Smooth muscle cell of the brain vasculature (primary cell): ENCODE results near the gene CACUL1.
"Not testable (repeated sequence)": the region's sequence is repeated elsewhere in the genome, so short reads cannot be mapped to it uniquely, and the experiment has no call there.

Experiments
- DNase-seq: peaks from one replicate; pipeline ENCODE4 v3.0.0-alpha.2; 2012; ENCODE audit warnings: low read depth, low spot score

The CACUL1 gene

DNA sequence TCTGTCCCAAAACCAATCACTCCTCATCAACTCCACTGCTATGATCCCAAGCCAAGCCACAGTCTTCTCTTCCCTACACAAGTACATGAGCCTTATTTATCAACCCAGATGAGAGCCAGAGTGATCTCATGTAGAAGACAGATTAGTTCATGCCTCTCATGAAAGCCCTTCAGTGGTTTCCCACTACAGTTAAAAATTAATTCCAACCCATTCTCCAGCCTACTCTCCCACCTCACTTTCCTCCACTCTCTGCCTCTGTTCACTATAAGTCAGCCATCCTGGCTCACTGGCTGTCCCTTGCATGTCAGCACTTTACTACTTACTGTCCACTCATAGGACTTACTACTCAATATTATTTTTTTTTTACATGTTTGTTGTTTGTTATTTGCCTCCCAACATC, 67.3 kb downstream of the CACUL1 start:
- no peak for DNase-seq

DNA sequence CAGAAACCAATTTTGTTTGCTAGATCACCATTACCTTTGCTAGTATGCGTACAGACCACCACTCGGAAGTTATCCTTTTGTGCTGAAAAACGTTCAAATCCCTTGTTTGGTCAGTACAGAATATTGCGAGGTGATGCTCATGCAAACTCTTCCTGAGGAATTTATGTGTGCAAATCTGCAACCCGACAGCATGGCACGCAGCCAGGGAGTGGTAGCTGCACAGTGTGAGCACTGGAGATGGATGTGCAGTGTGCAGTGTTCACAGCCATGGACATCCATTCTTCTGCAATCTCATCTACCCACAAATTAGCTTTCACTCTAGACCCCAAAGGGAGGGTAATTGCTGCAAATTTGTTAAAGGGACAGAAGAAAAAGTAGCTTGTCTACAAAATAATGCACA, 72.2 kb downstream of the CACUL1 start:
- no peak for DNase-seq

GRCh38 chr10:118680197-118680596, 74.6 kb downstream of the CACUL1 start:
- DNase-seq = no peak

- no peak for DNase-seq
Measured at GRCh38 chr10:118674226-118674919, 80.4 kb downstream of the CACUL1 start.

- DNase-seq = no peak
Measured at GRCh38 chr10:118672766-118673715, 81.7 kb downstream of the CACUL1 start.

DNA sequence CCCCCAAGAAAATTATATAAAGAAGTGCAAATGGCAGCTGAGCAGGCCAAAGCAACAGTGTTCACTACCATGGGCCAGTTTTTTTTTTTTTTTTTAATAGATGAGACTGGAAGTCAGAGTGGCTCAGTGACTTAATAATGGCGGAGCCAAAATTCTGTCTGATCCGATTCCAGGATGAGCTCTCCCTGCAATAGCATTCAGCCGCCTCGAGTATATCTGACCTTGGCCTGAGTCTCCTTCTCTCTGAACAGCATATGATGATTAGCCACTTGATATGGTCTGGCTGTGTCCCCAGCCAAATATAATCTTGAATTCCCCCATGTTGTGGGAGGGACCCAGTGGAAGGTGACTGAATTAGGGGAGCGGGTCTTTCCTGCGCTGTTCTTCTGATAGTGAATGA, 82.6 kb downstream of the CACUL1 start:
- DNase-seq = no peak

- not testable (repeated sequence) for DNase-seq
Measured at GRCh38 chr10:118671221-118671620, 83.5 kb downstream of the CACUL1 start.

DNA sequence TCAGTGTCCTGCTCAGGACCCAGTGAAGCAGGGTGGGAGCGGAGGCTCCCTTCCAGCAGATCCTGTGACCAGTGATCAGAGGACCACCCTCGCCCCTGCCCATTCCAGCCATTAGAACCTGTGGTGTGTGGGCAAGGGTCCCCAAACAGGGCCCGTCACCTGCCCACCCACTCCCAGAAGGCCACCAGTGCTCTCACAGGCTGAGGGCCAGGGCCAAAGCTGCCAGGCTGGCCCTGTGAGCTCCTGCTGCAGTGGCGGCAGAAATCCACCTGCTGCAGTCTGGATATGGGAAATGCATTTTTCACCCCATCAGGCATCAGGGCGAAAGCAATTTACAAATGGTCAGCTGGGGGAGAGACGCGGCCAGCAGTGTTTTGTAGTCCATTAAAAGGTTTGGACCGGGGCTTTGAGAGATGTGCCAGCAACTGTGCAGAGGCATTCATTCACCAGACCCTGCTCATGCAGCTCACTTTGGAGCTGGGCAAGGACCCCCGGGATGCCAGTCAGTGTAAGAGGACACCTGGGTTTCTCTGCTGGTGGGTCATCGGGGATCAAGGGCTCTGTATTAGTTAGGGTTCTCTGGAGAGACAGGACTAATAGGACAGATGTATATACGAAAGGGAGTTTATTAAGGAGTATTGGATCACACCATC, 84.2 kb downstream of the CACUL1 start:
- DNase-seq = no peak

- DNase-seq = no peak
Measured at GRCh38 chr10:118669835-118670234, 84.9 kb downstream of the CACUL1 start.

DNA sequence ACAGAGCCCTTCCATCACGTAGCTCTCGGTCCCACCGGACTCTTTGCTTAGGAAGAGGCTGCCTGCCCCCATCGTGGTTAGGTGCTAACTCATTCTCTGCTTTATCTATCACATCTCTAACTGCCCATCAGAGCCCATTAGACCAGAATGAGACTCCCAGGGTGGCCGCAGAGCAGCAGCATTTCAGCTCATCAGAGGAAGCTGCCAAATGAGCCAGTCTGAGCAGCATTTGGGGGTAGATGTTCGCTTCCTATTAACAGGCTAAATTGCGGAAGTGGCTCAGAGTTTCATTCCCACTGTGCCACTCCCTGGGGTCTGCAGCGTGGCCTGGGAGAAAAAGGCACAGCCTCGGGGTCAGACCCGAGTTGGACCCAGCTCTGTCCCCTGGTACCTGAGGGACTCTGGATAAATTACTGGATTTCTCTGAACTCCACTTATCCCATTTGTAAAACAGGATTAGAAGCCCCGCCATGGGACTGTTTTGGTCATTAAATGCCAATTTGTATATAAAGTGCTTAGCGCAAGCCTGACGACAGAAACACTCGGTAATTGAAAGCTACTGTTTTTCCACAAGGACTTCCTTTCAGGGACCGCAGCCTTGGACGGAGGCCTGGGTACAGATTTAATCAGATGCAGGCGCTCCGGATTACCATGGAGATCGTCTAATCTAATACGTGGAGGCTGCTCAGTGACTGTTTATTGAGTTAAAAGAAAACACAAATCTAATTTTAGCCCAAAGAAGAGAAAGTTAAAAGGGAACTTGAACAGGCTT, 85.6 kb downstream of the CACUL1 start:
- no peak for DNase-seq

- DNase-seq = no peak
Measured at GRCh38 chr10:118668228-118668952, 86.4 kb downstream of the CACUL1 start.

DNA sequence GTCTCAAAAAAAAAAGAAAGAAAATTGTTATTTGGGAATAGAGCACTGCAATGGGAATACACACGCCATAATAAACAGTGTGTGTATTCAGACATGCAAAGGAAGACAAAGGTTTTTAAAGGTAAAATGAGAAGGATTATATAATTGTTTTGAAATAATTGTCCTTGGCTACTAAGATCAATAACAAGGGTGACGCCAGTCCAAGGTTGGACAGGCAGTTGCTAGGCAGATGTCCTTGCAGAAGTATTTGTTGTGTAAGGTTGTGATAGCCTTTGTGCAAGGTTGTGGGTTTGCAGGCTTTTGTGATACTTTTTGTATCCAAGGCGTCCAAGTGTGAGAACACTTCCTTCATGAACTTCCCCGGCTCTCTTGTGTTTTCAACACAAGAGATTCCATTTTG, 87.0 kb downstream of the CACUL1 start:
- DNase-seq = no peak

- DNase-seq = no peak
Measured at GRCh38 chr10:118666350-118666749, 88.4 kb downstream of the CACUL1 start.

DNA sequence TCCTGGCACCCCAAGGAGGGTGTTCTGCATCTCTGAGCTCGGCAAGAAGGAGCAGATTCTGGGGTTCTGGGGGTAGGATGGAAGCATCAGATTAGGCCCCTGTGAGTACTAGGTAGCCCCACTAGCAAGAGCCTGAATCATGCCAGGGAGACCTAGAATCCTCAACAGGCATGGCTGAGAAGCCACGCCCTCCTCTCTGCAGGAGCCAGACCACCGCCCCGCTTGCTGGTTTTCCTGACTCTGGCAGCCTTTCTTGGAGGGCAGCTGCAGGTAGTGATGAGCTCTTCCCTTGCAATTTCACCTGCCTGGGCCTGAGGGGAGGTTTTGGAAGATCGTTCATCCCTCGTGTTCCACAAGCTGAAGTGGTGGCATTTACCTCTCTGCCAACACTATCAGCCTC, 90.4 kb downstream of the CACUL1 start:
- DNase-seq = no peak

DNA sequence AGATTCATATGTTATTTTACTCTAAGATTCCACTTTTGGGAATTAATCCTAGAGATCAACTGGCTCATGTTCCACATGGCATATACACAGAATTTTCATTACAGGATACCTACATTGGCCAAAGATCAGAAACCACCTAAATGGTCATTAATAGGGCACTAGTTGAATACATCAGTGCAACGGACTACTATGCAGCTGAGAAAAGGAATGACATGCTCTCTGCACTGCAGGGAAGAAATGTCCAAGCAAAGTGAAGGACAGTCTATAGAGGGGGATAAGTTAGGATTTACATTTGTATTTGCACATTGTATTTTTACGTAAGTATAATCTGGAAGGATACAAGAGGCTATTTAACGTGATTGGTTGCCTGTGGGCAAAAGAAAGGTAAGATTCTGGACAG, 91.6 kb downstream of the CACUL1 start:
- DNase-seq = no peak

DNA sequence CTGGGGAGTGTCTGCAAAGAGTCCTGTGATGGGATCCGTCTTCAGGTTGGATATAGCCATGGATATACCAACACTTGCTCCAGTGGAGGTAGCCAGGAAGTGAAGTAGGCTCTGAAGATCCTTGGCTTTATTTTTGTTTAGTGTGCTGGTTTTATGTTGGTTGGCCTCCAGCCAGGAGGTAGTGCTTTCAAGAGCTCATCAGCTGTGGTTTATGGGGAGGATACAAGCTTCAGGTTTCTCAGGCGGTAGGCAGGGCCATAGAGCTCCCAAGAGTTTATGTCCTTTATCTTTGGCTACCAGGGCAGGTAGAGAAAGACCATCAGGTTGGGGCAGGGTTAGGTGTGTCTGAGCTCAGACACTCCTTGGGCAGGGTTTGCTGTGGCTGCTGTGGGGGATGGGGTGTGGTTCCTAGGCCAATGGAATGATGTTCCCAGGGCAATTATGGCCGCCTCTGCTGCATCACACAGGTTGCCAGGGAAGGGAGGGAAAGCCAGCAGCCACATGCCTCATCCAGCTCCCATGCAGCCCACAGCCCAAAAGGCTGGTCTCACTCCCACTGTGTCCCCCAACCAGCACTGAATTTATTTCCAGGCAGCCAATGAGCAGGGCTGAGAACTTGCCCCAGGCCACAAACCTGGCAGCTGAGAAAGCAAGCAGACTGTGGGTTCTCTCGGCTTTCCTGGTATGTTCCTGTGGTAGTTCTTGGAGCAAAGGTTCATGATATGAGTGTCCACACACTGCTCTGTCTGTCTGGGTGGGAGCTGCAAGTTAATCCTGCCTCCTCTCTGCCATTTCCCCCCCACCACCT, 92.3 kb downstream of the CACUL1 start:
- no peak for DNase-seq

GRCh38 chr10:118658762-118659161, 96.0 kb downstream of the CACUL1 start:
- no peak for DNase-seq

GRCh38 chr10:118658168-118658567, 96.6 kb downstream of the CACUL1 start:
- DNase-seq = not testable (repeated sequence)

GRCh38 chr10:118645294-118645693, 109.5 kb downstream of the CACUL1 start:
- DNase-seq = not testable (repeated sequence)

- DNase-seq = no peak
Measured at GRCh38 chr10:118642228-118642627, 112.5 kb downstream of the CACUL1 start.
